HepG2 (cell line): ENCODE results near the gene ATP6V1G2. TPM values are rescaled to one million over a fixed set of nuclear protein-coding genes. Genes with fewer than 3 reads are reported as not detected.

ENCODE experiments used
- ATF3 ChIP-seq: sonication (generic); formaldehyde crosslinking; IDR thresholded peaks from 2 replicates; pipeline ENCODE4 v1.4.0; 2020; ENCODE audit warnings: missing genetic modification reagents
- HNRNPH1 ChIP-seq: fragments of 200-400 bp; formaldehyde crosslinking; optimal IDR thresholded peaks from 2 replicates; pipeline ENCODE3; 2017; ENCODE audit warnings: mild to moderate bottlenecking, low read depth, low read length
- IRF1 ChIP-seq: sonication (generic); formaldehyde crosslinking; IDR thresholded peaks from 2 replicates; pipeline ENCODE4 v1.4.0; 2020; ENCODE audit warnings: low read depth, mild to moderate bottlenecking, missing genetic modification reagents
- KLF12 ChIP-seq: sonication (generic); formaldehyde crosslinking; IDR thresholded peaks from 2 replicates; pipeline ENCODE4 v1.4.0; 2020; ENCODE audit warnings: missing genetic modification reagents, borderline replicate concordance
- KLF15 ChIP-seq: sonication (generic); formaldehyde crosslinking; IDR thresholded peaks from 2 replicates; pipeline ENCODE4 v1.8.1; 2023; ENCODE audit warnings: borderline replicate concordance, mild to moderate bottlenecking, inconsistent platforms, missing genetic modification reagents, mixed read lengths
- SAP130 ChIP-seq: IDR thresholded peaks from 2 replicates; pipeline ENCODE4 v1.6.1; 2016; ENCODE audit warnings: low read depth
- SATB2 ChIP-seq: sonication (generic); formaldehyde crosslinking; IDR thresholded peaks from 2 replicates; pipeline ENCODE4 v1.5.0; 2020; ENCODE audit warnings: missing genetic modification reagents
- SIX1 ChIP-seq: sonication (generic); formaldehyde crosslinking; IDR thresholded peaks from 2 replicates; pipeline ENCODE4 v1.4.0; 2020; ENCODE audit warnings: missing genetic modification reagents, borderline replicate concordance
- SNAI1 ChIP-seq: sonication (generic); formaldehyde crosslinking; IDR thresholded peaks from 2 replicates; pipeline ENCODE4 v1.5.0; 2020; ENCODE audit warnings: mild to moderate bottlenecking, missing genetic modification reagents, borderline replicate concordance
- SRY ChIP-seq: sonication (generic); formaldehyde crosslinking; IDR thresholded peaks from 2 replicates; pipeline ENCODE4 v1.8.0; 2022; ENCODE audit warnings: mild to moderate bottlenecking, missing genetic modification reagents
- THYN1 ChIP-seq: sonication (generic); formaldehyde crosslinking; IDR thresholded peaks from 2 replicates; pipeline ENCODE4 v1.8.1; 2023; ENCODE audit warnings: low read depth, mild to moderate bottlenecking, moderate library complexity, missing genetic modification reagents, borderline replicate concordance
- ZBTB33 ChIP-seq: sonication (generic); formaldehyde crosslinking; IDR thresholded peaks from 2 replicates; pipeline ENCODE4 v1.4.0; 2020; ENCODE audit warnings: missing genetic modification reagents
- ZC3H4 ChIP-seq: sonication (generic); formaldehyde crosslinking; IDR thresholded peaks from 2 replicates; pipeline ENCODE4 v1.4.0; 2020; ENCODE audit warnings: missing genetic modification reagents, borderline replicate concordance
- ZKSCAN5 ChIP-seq: sonication (generic); formaldehyde crosslinking; IDR thresholded peaks from 2 replicates; pipeline ENCODE4 v1.5.1; 2020; ENCODE audit warnings: mild to moderate bottlenecking, missing genetic modification reagents
- ZNF317 ChIP-seq: sonication (generic); formaldehyde crosslinking; IDR thresholded peaks from 2 replicates; pipeline ENCODE4 v1.5.0; 2020; ENCODE audit warnings: mild to moderate bottlenecking, missing genetic modification reagents
- ZNF326 ChIP-seq: sonication (generic); formaldehyde crosslinking; IDR thresholded peaks from 2 replicates; pipeline ENCODE4 v1.4.0; 2020; ENCODE audit warnings: missing genetic modification reagents, borderline replicate concordance
- ZNF619 ChIP-seq: sonication (generic); formaldehyde crosslinking; IDR thresholded peaks from 2 replicates; pipeline ENCODE4 v1.4.0; 2020; ENCODE audit warnings: mild to moderate bottlenecking, missing genetic modification reagents
- ZNF704 ChIP-seq: sonication (generic); formaldehyde crosslinking; IDR thresholded peaks from 2 replicates; pipeline ENCODE4 v1.8.1; 2023; ENCODE audit warnings: mild to moderate bottlenecking, inconsistent platforms, moderate library complexity, missing genetic modification reagents, borderline replicate concordance
- ZNF75D ChIP-seq: sonication (generic); formaldehyde crosslinking; IDR thresholded peaks from 2 replicates; pipeline ENCODE4 v1.8.1; 2023; ENCODE audit warnings: missing genetic modification reagents, mild to moderate bottlenecking, borderline replicate concordance
- ZNF770 ChIP-seq: sonication (generic); formaldehyde crosslinking; IDR thresholded peaks from 2 replicates; pipeline ENCODE4 v1.5.0; 2020; ENCODE audit warnings: mild to moderate bottlenecking, missing genetic modification reagents
- polyA plus RNA-seq, 8 experiments: library from polyadenylated mRNA; depleted of rRNA in 3 of 8; stranded (reverse) in 7 of 8; unstranded in 1 of 8; fragments of >200 nt; fragmentation: Illumina TruSeq in 4 of 8; extraction: Trizol in 4 of 8; gene quantifications; 2 replicates each; pipeline versions ENCODE4 v1.2.1 to v1.2.3, GENCODE V29; 2011 to 2016; ENCODE audit warnings: low read depth in 4 of 8, missing spikeins in 1 of 8, mixed read lengths in 1 of 8; ENCODE audit not compliant: insufficient read depth in 1 of 8
- total RNA-seq, 5 experiments: library from RNA; depleted of rRNA; stranded (reverse); fragments of >200 nt; fragmentation: Illumina TruSeq; extraction: Trizol; gene quantifications; 2 replicates each; pipeline ENCODE4 v1.2.3, GENCODE V29; 2016; ENCODE audit warnings: low read depth in 1 of 5
- TF ChIP-seq, protein P1 (sequence below), 2 experiments: fragments of 450-650 bp in 1 of 2; sonication (generic) in 1 of 2; formaldehyde crosslinking; IDR thresholded peaks; 2 replicates each; pipeline versions ENCODE4 v1.5.0 to v1.8.0; 2020 to 2022; ENCODE audit warnings: mild to moderate bottlenecking in 1 of 2, missing genetic modification reagents in 1 of 2

ATP6V1G2 gene
- total and polyA plus RNA-seq, 2 of the 13 experiments (the other 11 are each of a cell fraction or from before 2014, with no cell fraction given) = 0.27 to 0.83 TPM

GRCh38 chr6:31546339-31546957 is at the start of gene ATP6V1G2 (continued):
- TF ChIP-seq ZBTB33 (CRISPR knock-in tag) = peak; percentile 48; the same call in 1 of the 2 replicates
- no peak for TF ChIP-seq SATB2 (CRISPR knock-in tag)
- TF ChIP-seq KLF15 = no peak
- TF ChIP-seq ZNF317 = no peak
- no peak for TF ChIP-seq ZNF704 (CRISPR knock-in tag)
- TF ChIP-seq ZKSCAN5 (CRISPR knock-in tag) = peak; percentile 46; the same call in 1 of the 2 replicates
- no peak for TF ChIP-seq THYN1 (CRISPR knock-in tag)
- TF ChIP-seq ZNF770 (CRISPR knock-in tag) = peak; percentile 62; the same call in 1 of the 2 replicates
- TF ChIP-seq KLF12 (CRISPR knock-in tag) = no peak
- no peak for TF ChIP-seq HNRNPH1
- no peak for TF ChIP-seq ZNF326 (CRISPR knock-in tag)
- no peak for TF ChIP-seq SIX1
- TF ChIP-seq ZNF619 (CRISPR knock-in tag) = 0 out of 2 replicates have a peak, but pooled peaks have one; percentile 18
- no peak for TF ChIP-seq IRF1 (CRISPR knock-in tag)
- peak; percentile 63 for TF ChIP-seq SAP130 (CRISPR knock-in tag)
- no peak for TF ChIP-seq ZC3H4 (CRISPR knock-in tag)
- no peak for TF ChIP-seq ZNF75D (CRISPR knock-in tag)
- 0 out of 2 replicates have a peak, but pooled peaks have one; percentile 58 for TF ChIP-seq SRY (CRISPR knock-in tag)
- no peak for TF ChIP-seq ATF3 (CRISPR knock-in tag)
- TF ChIP-seq SNAI1 (CRISPR knock-in tag) = no peak
- TF ChIP-seq, protein P1, sequence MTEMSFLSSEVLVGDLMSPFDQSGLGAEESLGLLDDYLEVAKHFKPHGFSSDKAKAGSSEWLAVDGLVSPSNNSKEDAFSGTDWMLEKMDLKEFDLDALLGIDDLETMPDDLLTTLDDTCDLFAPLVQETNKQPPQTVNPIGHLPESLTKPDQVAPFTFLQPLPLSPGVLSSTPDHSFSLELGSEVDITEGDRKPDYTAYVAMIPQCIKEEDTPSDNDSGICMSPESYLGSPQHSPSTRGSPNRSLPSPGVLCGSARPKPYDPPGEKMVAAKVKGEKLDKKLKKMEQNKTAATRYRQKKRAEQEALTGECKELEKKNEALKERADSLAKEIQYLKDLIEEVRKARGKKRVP (CRISPR knock-in tag; IDR thresholded peaks at IDR 0.05) = peak in 1 of 2 experiments; percentile 66; a peak in 2 of 4 replicates
